Left ventricle myocardium inferior (tissue), 1 donor: Measurements from ENCODE around the gene KCNN2. TPM values are rescaled to one million over a fixed set of nuclear protein-coding genes. Genes with fewer than 3 reads are reported as not detected.

ENCODE experiments used
- DNase-seq: peaks from one replicate; pipeline ENCODE4 v3.0.0-alpha.2; 2020
- H3K27ac ChIP-seq: fragments of 200-600 bp; replicated peaks from 2 replicates; pipeline ENCODE4 v1.8.0; 2021
- H3K27me3 ChIP-seq: fragments of 200-600 bp; 2 replicates; pipeline ENCODE4 v1.8.0; 2021; ENCODE audit warnings: low read depth
- H3K36me3 ChIP-seq: fragments of 200-600 bp; 2 replicates; pipeline ENCODE4 v1.8.0; 2021
- H3K4me1 ChIP-seq: fragments of 200-600 bp; 2 replicates; pipeline ENCODE4 v1.8.0; 2021
- H3K4me3 ChIP-seq: fragments of 200-600 bp; 2 replicates; pipeline ENCODE4 v1.8.0; 2021; ENCODE audit warnings: mild to moderate bottlenecking, moderate library complexity
- H3K9me3 ChIP-seq: fragments of 200-600 bp; replicated peaks from 2 replicates; pipeline ENCODE4 v1.8.0; 2021
- CTCF ChIP-seq: fragments of 200-600 bp; IDR thresholded peaks from 2 replicates; pipeline ENCODE4 v1.8.0; 2021; ENCODE audit warnings: antibody characterized with exemption, mild to moderate bottlenecking, borderline replicate concordance
- intact Hi-C: fragments of 100-400 bp; cut with micrococcal nuclease; formaldehyde crosslinking; loops from one replicate; pipeline ENCODE4 v1.11.0; 2022
- total RNA-seq: library from RNA; stranded (reverse); fragmentation: NEBNext Ultra II Directional; extraction: Animal tissue kit (Norgen Biotek cat#: 25700); gene quantifications from one replicate; pipeline ENCODE4 v1.2.1, GENCODE V29; 2021
- donor health status: DM: no; HTN: yes; CAD: no; lungs with severe emphysema.

The KCNN2 gene
- total RNA-seq, 1 donor from 2014 or later = 7.2 TPM

- H3K27me3 ChIP-seq = no peaks in the 10 kb centered on the region
- no peak for DNase-seq
- no peak overlapping the region for H3K4me3 ChIP-seq
- H3K27ac ChIP-seq = no peak overlapping the region
- peaks cover 13% of the 10 kb centered on the region for H3K36me3 ChIP-seq
- no peaks in the 10 kb centered on the region for H3K9me3 ChIP-seq
- no peaks in the 10 kb centered on the region for H3K4me1 ChIP-seq
- intact Hi-C loops = no loop called here
- no peak for TF ChIP-seq CTCF
These were observed 138.9 kb downstream of the KCNN2 start for GRCh38 chr5:114500756-114501155.

- Histone ChIP-seq H3K36me3 (no peaks in the 10 kb centered on the region), H3K27ac (no peak overlapping the region), H3K27me3 (no peaks in the 10 kb centered on the region), H3K4me1 (no peaks in the 10 kb centered on the region), H3K9me3 (no peaks in the 10 kb centered on the region), H3K4me3 (no peak overlapping the region)
- DNase-seq = no peak
- intact Hi-C loops = no loop called here
- TF ChIP-seq CTCF = no peak
These were observed 142.7 kb downstream of the KCNN2 start for GRCh38 chr5:114504560-114504959.

GRCh38 chr5:114524221-114524620 is 162.4 kb downstream of the KCNN2 start:
- TF ChIP-seq CTCF = no peak
- no peaks in the 10 kb centered on the region for H3K4me1 ChIP-seq
- intact Hi-C loops = no loop called here
- H3K27me3 ChIP-seq = no peaks in the 10 kb centered on the region
- H3K36me3 ChIP-seq = no peaks in the 10 kb centered on the region
- H3K4me3 ChIP-seq = no peak overlapping the region
- H3K9me3 ChIP-seq = peaks cover 15% of the 10 kb centered on the region
- no peak overlapping the region for H3K27ac ChIP-seq
- no peak for DNase-seq

GRCh38 chr5:114544561-114544960 is 182.7 kb downstream of the KCNN2 start:
- no peak for TF ChIP-seq CTCF
- Histone ChIP-seq H3K27ac (no peak overlapping the region), H3K36me3 (no peaks in the 10 kb centered on the region), H3K4me3 (no peak overlapping the region), H3K4me1 (no peaks in the 10 kb centered on the region), H3K27me3 (no peaks in the 10 kb centered on the region), H3K9me3 (peaks cover 20% of the 10 kb centered on the region)
- intact Hi-C loops = no loop called here
- DNase-seq = no peak
